A673 (cell line): ENCODE data around the gene ASB16. TPM values are rescaled to one million over a fixed set of nuclear protein-coding genes. Genes with fewer than 3 reads are reported as not detected.

Experiments
- BruUV-seq: library from RNA; stranded (reverse); fragments of 400-500 nt; replicated peaks from 2 replicates; lab custom pipeline; 2021; lab: Mats Ljungman, UMichigan
- CTCF ChIA-PET: fragments of 300-600 bp; sonication (Branson Sonifier 250); formaldehyde crosslinking; loops from one replicate; lab custom pipeline; 2022; ENCODE audit warnings: antibody characterized with exemption; lab: Charles Lee
- POLR2A ChIA-PET: fragments of 300-600 bp; sonication (Branson Sonifier 250); formaldehyde crosslinking; loops from one replicate; lab custom pipeline; 2022; ENCODE audit warnings: antibody characterized with exemption; ENCODE audit not compliant: low non-redundant PET; lab: Charles Lee
- DNase-seq: peaks from one replicate; pipeline ENCODE4 v3.0.0-alpha.2; 2015; ENCODE audit warnings: low spot score
- H3K27ac ChIP-seq: fragments of 200-600 bp; sonication (generic); 2 replicates; pipeline ENCODE4 v1.5.1; 2016; ENCODE audit warnings: mixed run types, low read depth, mild to moderate bottlenecking, mixed read lengths, antibody characterized with exemption, low read length; ENCODE audit not compliant: poor library complexity, severe bottlenecking
- H3K27me3 ChIP-seq: fragments of 200-600 bp; sonication (generic); replicated peaks from 2 replicates; pipeline ENCODE4 v1.6.1; 2017; ENCODE audit warnings: mixed run types, low read depth, mild to moderate bottlenecking, mixed read lengths, antibody characterized with exemption, low read length; ENCODE audit not compliant: insufficient read depth, poor library complexity
- H3K36me3 ChIP-seq: fragments of 200-600 bp; sonication (generic); 2 replicates; pipeline ENCODE4 v1.6.1; 2016; ENCODE audit warnings: mixed run types, mild to moderate bottlenecking, mixed read lengths, antibody characterized with exemption, low read length; ENCODE audit not compliant: insufficient read depth, poor library complexity, severe bottlenecking
- H3K4me1 ChIP-seq: fragments of 200-600 bp; sonication (generic); 2 replicates; pipeline ENCODE4 v1.6.1; 2017; ENCODE audit warnings: mixed run types, mild to moderate bottlenecking, mixed read lengths, antibody characterized with exemption, low read length; ENCODE audit not compliant: insufficient read depth, poor library complexity, severe bottlenecking
- H3K4me3 ChIP-seq: fragments of 200-600 bp; sonication (generic); 2 replicates; pipeline ENCODE4 v1.5.1; 2016; ENCODE audit warnings: low read depth, mixed run types, mild to moderate bottlenecking, mixed read lengths, low read length; ENCODE audit not compliant: poor library complexity, severe bottlenecking
- H3K9me3 ChIP-seq: fragments of 200-600 bp; sonication (generic); 2 replicates; pipeline ENCODE4 v1.6.1; 2016; ENCODE audit warnings: mixed run types, low read depth, mild to moderate bottlenecking, mixed read lengths, antibody characterized with exemption, low read length; ENCODE audit not compliant: poor library complexity, severe bottlenecking
- EZH2 ChIP-seq: fragments of 200-600 bp; sonication (generic); IDR thresholded peaks from 2 replicates; pipeline ENCODE4 v1.6.1; 2017; ENCODE audit warnings: borderline replicate concordance, low read depth, mild to moderate bottlenecking, mixed read lengths, antibody characterized with exemption, low read length; ENCODE audit not compliant: poor library complexity, severe bottlenecking
- intact Hi-C: fragments of 100-400 bp; cut with micrococcal nuclease; formaldehyde crosslinking; loops from one replicate; pipeline ENCODE4 v1.10.0; 2022; ENCODE audit not compliant: unreplicated experiment
- total RNA-seq: library from RNA; stranded (reverse); gene quantifications from 2 replicates; pipeline ENCODE4 v1.2.3, GENCODE V29; 2021
- TF ChIP-seq, protein P1 (sequence below): fragments of 300-800, 200-600 bp; sonication (generic); conservative IDR thresholded peaks from 2 replicates; pipeline ENCODE4 v1.5.1; 2017; ENCODE audit warnings: low read depth, mild to moderate bottlenecking, antibody characterized with exemption, low read length, moderate library complexity, mixed read lengths

ASB16 gene
- total RNA-seq, 1 experiment from 2014 or later = 0.17 TPM

DNA sequence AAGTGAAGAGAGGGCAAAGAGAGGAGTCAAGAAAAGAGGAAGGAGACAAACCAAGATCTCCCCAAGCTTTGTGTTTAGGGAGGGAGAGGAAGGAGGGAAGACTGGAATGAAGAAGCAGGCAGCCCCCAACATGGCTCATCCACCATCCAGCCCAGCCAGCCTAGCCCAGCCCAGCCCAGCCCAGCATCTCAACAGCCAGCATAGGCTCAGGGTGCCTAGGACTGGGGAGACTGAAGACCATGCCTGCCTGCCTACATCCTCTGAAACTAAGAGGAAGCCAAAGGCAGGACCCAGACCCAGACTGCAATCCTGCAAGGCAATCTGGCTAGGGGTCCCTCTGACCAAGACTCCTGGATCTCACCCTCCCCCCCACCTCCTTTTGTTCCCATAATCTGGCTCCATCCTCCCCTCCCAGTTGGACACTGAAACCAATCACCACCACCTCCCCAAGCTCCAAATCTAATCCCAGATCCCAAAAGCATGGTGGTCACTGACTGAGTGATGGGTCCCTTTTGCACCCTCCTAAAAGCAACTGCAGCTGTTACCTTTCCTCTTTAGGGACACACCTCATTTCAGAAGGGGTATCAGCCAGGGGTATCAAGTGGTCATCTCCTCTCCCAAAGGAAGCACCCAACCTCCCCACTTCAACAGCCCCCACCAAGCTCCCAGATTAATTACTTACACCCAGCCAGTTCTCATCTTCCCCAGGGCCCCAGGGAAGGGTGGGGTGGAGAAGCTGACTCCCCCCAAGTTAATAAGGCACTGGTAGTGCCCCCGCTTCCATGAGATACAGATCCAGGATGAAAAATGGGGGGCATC lies 48.3 kb upstream of the ASB16 start:
- Histone ChIP-seq H3K4me3 (peak overlapping the region; percentile 64), H3K9me3 (no peaks in the 10 kb centered on the region), H3K36me3 (no peaks in the 10 kb centered on the region), H3K27me3 (no peaks in the 10 kb centered on the region), H3K4me1 (no peaks in the 10 kb centered on the region), H3K27ac (no peak overlapping the region)
- BruUV-seq = TSS peak; percentile 43
- POLR2A ChIA-PET = no interaction called here
- intact Hi-C loops = no loop called here
- CTCF ChIA-PET = no interaction called here
- TF ChIP-seq, protein P1, sequence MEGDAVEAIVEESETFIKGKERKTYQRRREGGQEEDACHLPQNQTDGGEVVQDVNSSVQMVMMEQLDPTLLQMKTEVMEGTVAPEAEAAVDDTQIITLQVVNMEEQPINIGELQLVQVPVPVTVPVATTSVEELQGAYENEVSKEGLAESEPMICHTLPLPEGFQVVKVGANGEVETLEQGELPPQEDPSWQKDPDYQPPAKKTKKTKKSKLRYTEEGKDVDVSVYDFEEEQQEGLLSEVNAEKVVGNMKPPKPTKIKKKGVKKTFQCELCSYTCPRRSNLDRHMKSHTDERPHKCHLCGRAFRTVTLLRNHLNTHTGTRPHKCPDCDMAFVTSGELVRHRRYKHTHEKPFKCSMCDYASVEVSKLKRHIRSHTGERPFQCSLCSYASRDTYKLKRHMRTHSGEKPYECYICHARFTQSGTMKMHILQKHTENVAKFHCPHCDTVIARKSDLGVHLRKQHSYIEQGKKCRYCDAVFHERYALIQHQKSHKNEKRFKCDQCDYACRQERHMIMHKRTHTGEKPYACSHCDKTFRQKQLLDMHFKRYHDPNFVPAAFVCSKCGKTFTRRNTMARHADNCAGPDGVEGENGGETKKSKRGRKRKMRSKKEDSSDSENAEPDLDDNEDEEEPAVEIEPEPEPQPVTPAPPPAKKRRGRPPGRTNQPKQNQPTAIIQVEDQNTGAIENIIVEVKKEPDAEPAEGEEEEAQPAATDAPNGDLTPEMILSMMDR = no peak
- TF ChIP-seq EZH2 = no peak
- DNase-seq = no peak

DNA sequence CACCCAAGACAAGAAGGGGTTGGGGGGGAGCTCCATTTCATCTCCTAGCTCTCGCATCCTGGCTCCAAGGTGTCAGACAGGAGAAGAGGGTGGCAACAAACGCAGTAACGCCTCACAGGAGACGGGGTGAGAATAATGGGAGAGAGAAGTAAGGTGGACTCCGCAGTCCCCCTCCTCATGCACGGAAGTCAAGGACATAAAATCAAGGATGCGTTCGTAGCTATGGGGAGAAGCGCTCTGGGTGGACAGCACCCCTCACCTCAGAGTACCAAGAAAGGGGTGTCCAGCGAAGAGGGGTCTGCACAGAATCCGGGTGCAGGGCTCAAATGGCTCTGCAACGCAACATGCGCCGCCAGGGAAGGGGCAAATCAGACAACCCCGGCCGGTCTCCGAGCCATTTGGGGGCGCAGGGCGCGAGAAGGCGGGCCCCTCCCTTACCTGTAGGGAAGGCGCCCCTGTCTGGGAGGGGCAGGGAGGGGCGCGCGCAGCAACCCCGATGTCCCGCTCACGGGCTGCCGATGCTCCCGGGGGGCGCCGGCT lies 47.6 kb upstream of the ASB16 start:
- no peak for DNase-seq
- peak overlapping the region; percentile 64 for H3K4me3 ChIP-seq
- no TSS peak for BruUV-seq
- no peaks in the 10 kb centered on the region for H3K4me1 ChIP-seq
- peak overlapping the region; percentile 61 for H3K27ac ChIP-seq
- H3K9me3 ChIP-seq = no peaks in the 10 kb centered on the region
- ChIA-PET POLR2A (no interaction called here), CTCF (interaction anchor here (0.5 to 1.1 kb wide), 9 partner anchors 14 to 307 kb away, joined by 3 to 9 read pairs (median 4); partner anchors contain the start of gene PPY)
- H3K27me3 ChIP-seq = no peaks in the 10 kb centered on the region
- intact Hi-C loops = no loop called here
- TF ChIP-seq, protein P1 = no peak
- no peak for TF ChIP-seq EZH2
- H3K36me3 ChIP-seq = no peaks in the 10 kb centered on the region

DNA sequence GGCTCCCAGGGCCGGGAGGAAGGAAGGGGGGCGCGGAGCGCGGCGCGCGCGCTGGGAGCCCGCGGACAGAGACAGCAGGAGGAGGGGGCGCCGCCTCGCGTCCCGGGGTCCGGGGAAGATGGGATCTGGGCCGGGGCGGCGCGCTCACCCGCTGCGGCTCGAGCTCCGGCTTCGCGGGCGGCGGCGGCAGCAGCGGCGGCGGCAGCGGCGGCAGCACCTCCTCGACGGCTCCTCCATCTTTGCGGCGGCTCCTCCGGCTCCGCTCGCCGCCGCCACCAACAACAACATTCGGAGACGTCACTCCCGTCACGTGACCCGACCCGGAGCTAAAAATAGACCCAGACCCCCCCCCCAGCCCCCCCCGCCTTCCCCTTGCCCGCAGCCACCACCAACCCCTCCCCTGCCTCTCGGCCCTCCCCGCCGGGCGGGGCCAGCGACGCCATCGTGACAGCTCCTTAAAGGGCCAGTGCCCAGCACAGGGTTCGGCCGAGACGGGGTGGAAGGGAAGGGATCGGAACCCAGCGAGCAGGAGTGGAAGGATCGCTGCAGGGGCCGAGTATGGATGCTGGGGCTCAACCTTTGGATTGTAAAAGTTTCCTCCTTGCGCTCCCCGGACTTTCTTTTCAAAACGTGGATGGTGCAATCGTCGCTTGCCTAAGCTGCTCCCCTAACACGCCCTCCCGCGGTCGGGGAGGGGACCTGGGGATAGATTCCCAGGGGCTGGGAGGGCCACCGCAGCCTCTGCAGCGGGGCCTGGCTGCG lies 47.0 kb upstream of the ASB16 start, which contains the start of gene HDAC5:
HDAC5 (minus strand) TSS at position 286 of the 762 bp plus-strand sequence. CDS start 6,126 bp downstream, outside the sequence.
- intact Hi-C loops = no loop called here
- H3K4me1 ChIP-seq = no peaks in the 10 kb centered on the region
- H3K9me3 ChIP-seq = no peaks in the 10 kb centered on the region
- no peak for TF ChIP-seq EZH2
- TF ChIP-seq, protein P1 = peak; percentile 54
- H3K27me3 ChIP-seq = no peaks in the 10 kb centered on the region
- no TSS peak for BruUV-seq
- ChIA-PET POLR2A (no interaction called here), CTCF (interaction anchor here (0.5 to 1.1 kb wide), 9 partner anchors 14 to 307 kb away, joined by 3 to 9 read pairs (median 4); partner anchors contain the start of gene PPY)
- H3K4me3 ChIP-seq = peak within 1 kb of the TSS; percentile 64
- H3K36me3 ChIP-seq = no peaks in the 10 kb centered on the region
- DNase-seq = peak; percentile 91
- peak within 1 kb of the TSS; percentile 87 for H3K27ac ChIP-seq
